HCT116 (cell line): ENCODE measurements around the gene C1orf185. TPM values are rescaled to one million over a fixed set of nuclear protein-coding genes. Genes with fewer than 3 reads are reported as not detected.

Experiments used
- ATAC-seq: fragments of 200-7000 bp; cut with Tn5 transposase; 2 replicates; pipeline ENCODE4 v1.9.1; 2020; ENCODE audit warnings: mild to moderate bottlenecking, moderate library complexity
- BruUV-seq: library from RNA; stranded (reverse); fragments of 400-500 nt; replicated peaks from 2 replicates; lab custom pipeline; 2021; lab: Mats Ljungman, UMichigan
- CTCF ChIA-PET: fragments of 300-600 bp; sonication (Branson Sonifier 250); formaldehyde crosslinking; loops from one replicate; lab custom pipeline; 2021; ENCODE audit warnings: antibody characterized with exemption; lab: Charles Lee
- POLR2A ChIA-PET: fragments of 300-600, 350-600 bp; sonication (Branson Sonifier 250); formaldehyde crosslinking; loops from one replicate; lab custom pipeline; 2021; ENCODE audit warnings: antibody characterized with exemption; lab: Charles Lee
- RAD21 ChIA-PET, 2 experiments: fragments of 300-600 bp; sonication (Branson Sonifier 250); formaldehyde crosslinking; loops; one replicate each; lab custom pipeline; 2023; ENCODE audit warnings: low total read pairs in 2 of 2; ENCODE audit not compliant: uncharacterized antibody in 2 of 2, unreplicated experiment in 2 of 2, low non-redundant PET in 1 of 2; lab: Charles Lee
- DNase-seq: peaks from one replicate; pipeline ENCODE4 v3.0.0-alpha.2; 2010; ENCODE audit warnings: low read depth, low spot score
- H2AFZ ChIP-seq: fragments of 200-600 bp; shearing (Covaris generic), sonication (generic); 2 replicates; pipeline ENCODE4 v1.6.1; 2017; ENCODE audit warnings: low read depth, mixed run types, mixed read lengths, antibody characterized with exemption, low read length; ENCODE audit not compliant: poor library complexity, severe bottlenecking
- H3K27ac ChIP-seq: 2 replicates; pipeline ENCODE4 v1.5.1; 2012; ENCODE audit warnings: low read depth, low read length
- H3K27me3 ChIP-seq: fragments of 200-600 bp; sonication (generic); 2 replicates; pipeline ENCODE4 v1.6.1; 2016; ENCODE audit warnings: mixed run types, low read length, mixed read lengths; ENCODE audit not compliant: insufficient read depth
- H3K36me3 ChIP-seq, 2 experiments: fragments of 200-500 bp in 1 of 2; fragments of 200-600 bp in 1 of 2; sonication (Bioruptor generic) in 1 of 2; sonication (generic) in 1 of 2; 2 replicates each; pipeline versions ENCODE4 v1.5.1 to v1.6.1; 2014 to 2016; ENCODE audit warnings: low read length in 2 of 2, inconsistent platforms in 1 of 2, mixed read lengths in 1 of 2, mixed run types in 1 of 2; ENCODE audit not compliant: insufficient read depth in 2 of 2, control insufficient read depth in 1 of 2
- H3K4me1 ChIP-seq, 2 experiments: fragments of 200-600 bp in 1 of 2; sonication (generic) in 1 of 2; 2 replicates each; pipeline versions ENCODE4 v1.5.1 to v1.6.1; 2012 to 2017; ENCODE audit warnings: low read length in 2 of 2, inconsistent platforms in 1 of 2, mild to moderate bottlenecking in 1 of 2, mixed read lengths in 1 of 2, mixed run types in 1 of 2, moderate library complexity in 1 of 2; ENCODE audit not compliant: insufficient read depth in 2 of 2, control insufficient read depth in 1 of 2
- H3K4me2 ChIP-seq: fragments of 200-600 bp; sonication (generic); 2 replicates; pipeline ENCODE4 v1.6.1; 2017; ENCODE audit warnings: mixed run types, low read length, mixed read lengths
- H3K4me3 ChIP-seq, 2 experiments: fragments of 200-600 bp in 1 of 2; sonication (generic) in 1 of 2; replicated peaks in 1 of 2; 2 replicates each; pipeline ENCODE4 v1.5.1; 2011 to 2016; ENCODE audit warnings: low read length in 2 of 2, control low read depth in 1 of 2, low read depth in 1 of 2, mild to moderate bottlenecking in 1 of 2, mixed read lengths in 1 of 2, mixed run types in 1 of 2
- H3K79me2 ChIP-seq: fragments of 200-600 bp; sonication (generic); 2 replicates; pipeline ENCODE4 v1.6.1; 2017; ENCODE audit warnings: mild to moderate bottlenecking, mixed run types, low read length, moderate library complexity, mixed read lengths; ENCODE audit not compliant: insufficient read depth
- H3K9ac ChIP-seq: fragments of 200-600 bp; sonication (generic); 2 replicates; pipeline ENCODE4 v1.6.1; 2016; ENCODE audit warnings: low read length, mixed read lengths
- H3K9me2 ChIP-seq: fragments of 200-600 bp; sonication (generic), shearing (Covaris generic); 2 replicates; pipeline ENCODE4 v1.6.1; 2017; ENCODE audit warnings: mixed run types, mild to moderate bottlenecking, moderate library complexity; ENCODE audit not compliant: insufficient read depth
- H3K9me3 ChIP-seq, 2 experiments: fragments of 200-500 bp in 1 of 2; fragments of 200-600 bp in 1 of 2; sonication (Bioruptor generic) in 1 of 2; sonication (generic) in 1 of 2; 2 replicates each; pipeline ENCODE4 v1.6.1; 2014 to 2017; ENCODE audit warnings: low read length in 2 of 2, mixed read lengths in 2 of 2, inconsistent platforms in 1 of 2, low read depth in 1 of 2, mild to moderate bottlenecking in 1 of 2, mixed run types in 1 of 2, moderate library complexity in 1 of 2; ENCODE audit not compliant: control insufficient read depth in 1 of 2, insufficient read depth in 1 of 2
- H4K20me1 ChIP-seq: fragments of 200-600 bp; sonication (generic), shearing (Covaris generic); 2 replicates; pipeline ENCODE4 v1.6.1; 2017; ENCODE audit warnings: mixed run types, mild to moderate bottlenecking, moderate library complexity; ENCODE audit not compliant: insufficient read depth
- ATF3 ChIP-seq: IDR thresholded peaks from 2 replicates; pipeline ENCODE4 v1.6.1; 2012
- CEBPB ChIP-seq: IDR thresholded peaks from 2 replicates; pipeline ENCODE4 v1.6.1; 2012; ENCODE audit warnings: low read depth
- EGR1 ChIP-seq: IDR thresholded peaks from 2 replicates; pipeline ENCODE4 v1.6.1; 2012; ENCODE audit warnings: low read depth
- ELF1 ChIP-seq: IDR thresholded peaks from 2 replicates; pipeline ENCODE4 v1.6.1; 2012; ENCODE audit warnings: low read depth, borderline replicate concordance
- EZH2 ChIP-seq: fragments of 200-600 bp; sonication (generic); IDR thresholded peaks from 2 replicates; pipeline ENCODE4 v1.6.1; 2017; ENCODE audit warnings: antibody characterized with exemption, mixed run types
- EZH2phosphoT487 ChIP-seq: fragments of 200-600 bp; IDR thresholded peaks from 2 replicates; pipeline ENCODE4 v1.6.1; 2018; ENCODE audit warnings: antibody characterized with exemption, borderline replicate concordance
- FOSL1 ChIP-seq: IDR thresholded peaks from 2 replicates; pipeline ENCODE4 v1.6.1; 2012; ENCODE audit warnings: low read depth
- JUND ChIP-seq: IDR thresholded peaks from 2 replicates; pipeline ENCODE4 v1.6.1; 2012
- MAX ChIP-seq: IDR thresholded peaks from 2 replicates; pipeline ENCODE4 v1.6.1; 2012
- POLR2A ChIP-seq: IDR thresholded peaks from 2 replicates; pipeline ENCODE4 v1.7.0; 2011; ENCODE audit warnings: borderline replicate concordance; ENCODE audit not compliant: insufficient read depth, insufficient read length; ENCODE audit errors: extremely low read depth
- REST ChIP-seq: IDR thresholded peaks from 2 replicates; pipeline ENCODE4 v1.6.1; 2012; ENCODE audit warnings: low read depth
- SIN3A ChIP-seq: IDR thresholded peaks from 2 replicates; pipeline ENCODE4 v1.6.1; 2012; ENCODE audit warnings: low read depth
- SP1 ChIP-seq: IDR thresholded peaks from 2 replicates; pipeline ENCODE4 v1.6.1; 2012; ENCODE audit warnings: low read depth
- SRF ChIP-seq: IDR thresholded peaks from 2 replicates; pipeline ENCODE4 v1.6.1; 2012; ENCODE audit warnings: low read depth
- TCF7L2 ChIP-seq: IDR thresholded peaks from 2 replicates; pipeline ENCODE4 v1.7.0; 2011; ENCODE audit warnings: borderline replicate concordance, inconsistent platforms; ENCODE audit not compliant: insufficient read depth, insufficient read length; ENCODE audit errors: extremely low read depth
- YY1 ChIP-seq: IDR thresholded peaks from 2 replicates; pipeline ENCODE4 v1.6.1; 2011; ENCODE audit warnings: low read length, low read depth, moderate library complexity, mild to moderate bottlenecking; ENCODE audit not compliant: insufficient replicate concordance; ENCODE audit errors: extremely low read depth
- ZBTB33 ChIP-seq: IDR thresholded peaks from 2 replicates; pipeline ENCODE4 v1.6.1; 2011; ENCODE audit warnings: mild to moderate bottlenecking, low read length, moderate library complexity; ENCODE audit not compliant: insufficient replicate concordance; ENCODE audit errors: extremely low read depth
- ZNF274 ChIP-seq: fragments of 200-500 bp; sonication (Bioruptor generic); IDR thresholded peaks from 2 replicates; pipeline ENCODE4 v1.6.1; 2014; ENCODE audit warnings: mild to moderate bottlenecking, low read depth, low read length, inconsistent platforms
- intact Hi-C: fragments of 100-400 bp; cut with micrococcal nuclease; formaldehyde crosslinking; loops from 2 replicates; pipeline ENCODE4 v1.10.0; 2022
- total RNA-seq: library from RNA; stranded (reverse); gene quantifications from one replicate; pipeline ENCODE4 v1.2.1, GENCODE V29; 2021; ENCODE audit not compliant: unreplicated experiment

Gene C1orf185
- total RNA-seq, 1 experiment from 2014 or later, result not detected

GRCh38 chr1:51188230-51188629, 86.2 kb downstream of the C1orf185 start:
- no TSS peak for BruUV-seq
- Histone ChIP-seq H3K79me2 (no peaks in the 10 kb centered on the region), H3K4me1 (no peaks in the 10 kb centered on the region), H3K4me3 (no peak overlapping the region), H3K9me3 (no peaks in the 10 kb centered on the region), H4K20me1 (no peaks in the 10 kb centered on the region), H3K27me3 (no peaks in the 10 kb centered on the region), H3K36me3 (no peaks in the 10 kb centered on the region), H3K9ac (no peak overlapping the region), H2AFZ (no peak overlapping the region), H3K27ac (no peak overlapping the region), H3K4me2 (no peak overlapping the region), H3K9me2 (no peaks in the 10 kb centered on the region)
- ChIA-PET POLR2A (no interaction called here), RAD21 (interaction anchor here in 1 of 2 experiments (1.4 kb wide), 1 partner anchor 100 kb away, joined by 4 read pairs; no protein-coding TSS in a partner anchor), CTCF (interaction anchor here (0.7 to 4.8 kb wide), 5 partner anchors 100 to 482 kb away, joined by 4 to 36 read pairs (median 12); no protein-coding TSS in a partner anchor)
- ATAC-seq (no peak), DNase-seq (no peak)
- intact Hi-C loops, result loop anchor here (2.0 to 5.0 kb wide), 3 partner anchors 99 to 566 kb away; no protein-coding TSS in a partner anchor
- TF ChIP-seq SIN3A (no peak), EGR1 (no peak), ATF3 (no peak), ZBTB33 (no peak), MAX (no peak), EZH2phosphoT487 (no peak), ELF1 (no peak), CEBPB (no peak), POLR2A (no peak), SRF (no peak), REST (no peak), SP1 (no peak), FOSL1 (no peak), JUND (no peak), ZNF274 (no peak), TCF7L2 (no peak), YY1 (no peak), EZH2 (no peak)
